GM15510 (cell line): ENCODE measurements around the gene ELF5.

Experiments used
- POLR2A ChIP-seq: IDR thresholded peaks from 3 replicates; pipeline ENCODE4 v1.6.1; 2011; ENCODE audit warnings: borderline replicate concordance; ENCODE audit not compliant: insufficient read length; ENCODE audit errors: extremely low read depth

Gene ELF5

GRCh38 chr11:34513682-34514449, at the start of gene ELF5:
Gene ELF5 (minus strand): TSS chr11:34513794. CDS start chr11:34505749, 8,045 bp downstream.
- no peak for TF ChIP-seq POLR2A

- no peak for TF ChIP-seq POLR2A
Measured at GRCh38 chr11:34562976-34563375, 49.4 kb upstream of the ELF5 start.

- TF ChIP-seq POLR2A, result no peak
Measured at GRCh38 chr11:34560511-34560910, 46.9 kb upstream of the ELF5 start.

DNA sequence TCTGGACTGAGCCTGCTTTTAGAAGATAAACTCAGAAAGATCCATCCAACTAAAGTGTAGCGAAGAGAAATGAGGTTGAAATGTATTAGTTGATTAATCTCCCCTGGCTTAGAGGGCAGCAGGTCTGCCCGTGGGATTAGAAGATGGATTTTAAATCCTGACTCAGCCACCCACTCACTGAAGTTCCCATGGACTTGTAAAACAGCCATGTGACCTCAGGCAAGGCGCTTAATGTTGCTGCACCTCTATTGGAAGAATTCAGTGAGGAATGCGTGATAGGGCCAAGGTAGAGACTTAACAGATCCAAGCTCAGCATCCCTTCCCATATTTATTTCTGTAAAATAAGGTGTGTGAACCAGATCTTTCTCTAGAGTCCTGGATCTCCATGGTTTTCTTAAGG, 45.1 kb upstream of the ELF5 start:
- no peak for TF ChIP-seq POLR2A

DNA sequence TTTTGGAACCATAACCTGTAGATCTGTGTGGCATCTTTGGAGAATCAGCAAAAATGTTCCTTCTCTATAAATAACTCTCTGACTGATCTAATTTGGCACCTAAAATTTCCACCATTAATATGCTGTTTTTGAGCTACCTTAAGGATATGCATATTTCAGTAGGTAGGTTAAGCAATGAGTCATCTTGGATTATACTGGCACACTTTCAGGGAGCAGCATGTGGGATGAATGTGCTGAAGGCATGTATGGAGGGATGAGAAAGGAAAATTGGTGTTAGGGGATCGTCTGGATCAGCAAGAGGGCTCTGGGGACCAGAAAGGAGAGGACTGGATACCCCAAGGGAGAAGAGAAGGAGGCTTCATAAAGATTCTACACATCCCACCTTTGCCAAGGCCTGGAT, 44.6 kb upstream of the ELF5 start:
- no peak for TF ChIP-seq POLR2A

- no peak for TF ChIP-seq POLR2A
Measured at GRCh38 chr11:34552270-34552669, 38.7 kb upstream of the ELF5 start.

DNA sequence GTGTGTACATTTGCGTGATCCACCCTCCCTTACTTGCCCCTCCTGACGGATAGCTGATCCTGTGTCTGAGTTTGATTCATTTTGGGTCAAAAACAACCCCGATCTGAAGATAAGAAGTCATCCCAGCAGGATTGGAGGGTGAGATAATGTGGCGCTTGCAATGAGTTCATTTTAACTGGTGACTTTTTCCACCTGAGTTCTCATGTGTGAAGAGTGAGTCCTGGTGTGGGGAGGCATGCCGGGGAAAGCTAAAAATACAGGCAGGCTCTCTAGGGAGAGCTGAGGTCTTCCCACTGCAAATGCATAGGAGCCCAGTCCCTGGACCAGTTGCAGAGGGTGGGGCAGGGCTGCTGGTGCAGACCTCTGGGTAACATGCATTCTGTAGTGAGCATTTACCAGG, 35.7 kb upstream of the ELF5 start:
- TF ChIP-seq POLR2A, result no peak

GRCh38 chr11:34548278-34548677, 34.7 kb upstream of the ELF5 start:
- TF ChIP-seq POLR2A, result no peak

DNA sequence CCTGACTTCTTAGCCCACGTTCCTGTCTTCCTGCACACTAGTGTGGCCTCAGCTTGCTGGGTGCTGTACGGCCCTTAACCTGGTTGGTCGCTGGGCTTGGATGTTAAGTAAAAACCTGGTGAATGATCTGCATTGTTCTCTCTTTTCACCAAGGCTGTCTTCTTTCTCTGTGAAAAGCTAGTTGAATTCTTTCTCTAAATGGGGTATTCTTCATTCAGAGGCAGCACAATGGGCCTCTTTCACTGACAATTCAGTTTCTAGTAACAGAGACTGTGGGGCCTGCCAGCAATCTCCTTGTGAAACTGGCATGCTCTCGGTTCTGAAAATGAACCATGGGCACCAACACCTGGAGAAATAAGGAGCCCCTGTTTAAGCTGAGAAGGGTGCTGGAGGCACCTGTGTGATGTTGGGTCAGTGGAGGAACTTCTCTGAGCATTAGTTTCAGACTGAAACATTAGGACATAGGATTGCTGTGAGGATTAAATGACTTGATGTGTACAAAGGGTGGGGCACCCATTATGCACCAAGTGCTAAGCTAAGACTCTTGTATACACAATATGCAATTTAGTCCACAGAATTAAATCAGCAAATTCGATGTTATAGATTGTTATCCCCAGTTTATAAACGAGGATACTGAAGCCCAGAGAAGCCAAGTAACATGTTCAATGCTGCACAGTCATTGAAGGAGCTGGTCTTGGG, 33.1 kb upstream of the ELF5 start:
- TF ChIP-seq POLR2A, result no peak

- no peak for TF ChIP-seq POLR2A
Measured at GRCh38 chr11:34542089-34542488, 28.5 kb upstream of the ELF5 start.

- TF ChIP-seq POLR2A, result no peak
Measured at GRCh38 chr11:34540870-34541269, 27.3 kb upstream of the ELF5 start.

- no peak for TF ChIP-seq POLR2A
Measured at GRCh38 chr11:34537636-34538035, 24.0 kb upstream of the ELF5 start.

DNA sequence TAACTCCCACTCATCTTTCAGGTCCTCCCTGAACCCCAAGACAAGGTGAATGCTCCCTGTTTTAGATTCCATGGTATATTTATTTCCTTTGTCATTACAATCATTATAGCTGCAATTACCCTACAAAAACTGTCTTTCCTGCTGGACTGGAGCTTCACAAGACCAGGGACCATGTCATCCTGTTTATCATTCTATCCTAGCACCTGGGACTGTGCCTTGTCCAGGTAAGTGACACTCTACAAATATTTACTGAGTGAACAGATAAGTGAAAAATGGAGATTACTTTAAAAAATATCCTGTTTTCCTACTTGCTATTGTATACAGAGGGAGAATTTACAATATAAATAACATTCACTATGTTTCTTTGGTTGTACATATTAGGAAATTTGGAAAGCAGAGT, 22.5 kb upstream of the ELF5 start:
- no peak for TF ChIP-seq POLR2A

DNA sequence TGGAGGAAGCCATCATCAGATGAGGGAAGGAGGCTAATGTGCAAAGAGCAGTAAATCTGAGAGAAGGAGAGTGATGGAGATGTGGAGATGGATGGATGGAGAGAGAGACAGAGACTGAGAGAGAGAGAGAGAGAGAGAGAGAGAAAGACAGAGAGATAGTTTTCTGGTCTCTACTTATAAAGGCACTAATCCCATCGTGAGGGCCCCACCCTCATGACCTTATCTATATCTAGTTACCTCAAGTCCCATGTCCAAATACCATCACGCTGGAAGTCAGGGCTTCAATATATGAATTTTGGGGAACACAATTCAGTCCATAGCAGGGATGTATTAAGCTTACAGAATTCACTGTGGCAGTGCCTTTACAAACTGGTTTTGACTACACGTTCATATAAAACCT, 21.2 kb upstream of the ELF5 start:
- no peak for TF ChIP-seq POLR2A

GRCh38 chr11:34531663-34532062, 18.1 kb upstream of the ELF5 start:
- TF ChIP-seq POLR2A, result no peak

- no peak for TF ChIP-seq POLR2A
Measured at GRCh38 chr11:34530545-34531234, 17.1 kb upstream of the ELF5 start.

DNA sequence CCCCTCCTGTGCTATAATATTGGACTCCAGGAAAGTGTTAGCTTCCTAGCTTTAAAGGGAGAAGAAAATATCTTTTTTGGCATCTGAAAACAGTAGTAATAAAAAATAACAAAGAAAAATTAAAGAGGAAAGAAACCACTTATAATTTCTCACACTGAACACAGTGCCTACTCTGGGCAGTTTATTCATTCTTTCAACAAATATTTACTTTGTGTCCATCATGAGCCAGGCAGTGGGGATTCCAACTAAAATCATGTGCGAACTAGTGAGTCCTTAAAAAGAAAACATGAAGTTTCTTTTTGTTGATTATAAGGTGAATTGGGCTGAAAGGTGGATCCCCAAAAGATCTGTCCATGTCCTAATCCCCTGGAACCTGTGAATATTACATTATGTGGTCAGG, 16.0 kb upstream of the ELF5 start:
- no peak for TF ChIP-seq POLR2A

GRCh38 chr11:34528072-34528471, 14.5 kb upstream of the ELF5 start:
- no peak for TF ChIP-seq POLR2A
